H1 (cell line): ENCODE results near the gene RPS3.

Source experiments
- CTCF ChIP-seq, 3 experiments: IDR thresholded peaks; 1 replicate in 2 of 3; 2 replicates in 1 of 3; pipeline versions ENCODE4 v1.5.1 to v1.6.1; 2011; ENCODE audit warnings: low read length in 3 of 3, mild to moderate bottlenecking in 3 of 3, inconsistent platforms in 2 of 3, low read depth in 1 of 3, moderate library complexity in 1 of 3; ENCODE audit not compliant: insufficient read depth in 1 of 3; ENCODE audit errors: control extremely low read depth in 1 of 3
- HDAC2 ChIP-seq, 2 experiments: fragments of 300-600 bp in 1 of 2; sonication (generic) in 1 of 2; IDR thresholded peaks; 2 replicates each; pipeline ENCODE4 v1.6.1; 2011 to 2012; ENCODE audit warnings: low read depth in 2 of 2, low read length in 2 of 2, mild to moderate bottlenecking in 2 of 2, moderate library complexity in 2 of 2, borderline replicate concordance in 1 of 2, inconsistent platforms in 1 of 2
- MAFK ChIP-seq: IDR thresholded peaks from 2 replicates; pipeline ENCODE4 v1.6.1; 2012; ENCODE audit warnings: low read depth, mild to moderate bottlenecking, improper control_type of control experiment, low read length
- NRF1 ChIP-seq: IDR thresholded peaks from 2 replicates; pipeline ENCODE4 v1.6.1; 2011; ENCODE audit warnings: mild to moderate bottlenecking, low read depth, low read length, improper control_type of control experiment
- SIN3A ChIP-seq, 2 experiments: IDR thresholded peaks in 1 of 2; conservative IDR thresholded peaks in 1 of 2; 2 replicates each; pipeline ENCODE4 v1.6.1; 2011 to 2012; ENCODE audit warnings: low read length in 2 of 2, improper control_type of control experiment in 1 of 2, low read depth in 1 of 2, mild to moderate bottlenecking in 1 of 2
- TAF1 ChIP-seq: IDR thresholded peaks from 2 replicates; pipeline ENCODE4 v1.6.1; 2011; ENCODE audit warnings: mild to moderate bottlenecking, low read depth, low read length

GRCh38 chr11:75433443-75433842, 34.1 kb downstream of the RPS3 start:
- TF ChIP-seq MAFK (no peak), CTCF (IDR thresholded peaks at IDR 0.05; ENCODE audit: control extremely low read depth in 1 of 3, insufficient read depth in 1 of 3, low read depth in 1 of 3, low read length in 3 of 3) (no peak), HDAC2 (IDR thresholded peaks at IDR 0.05; ENCODE audit: borderline replicate concordance in 1 of 2, low read depth in 2 of 2, low read length in 2 of 2) (no peak), SIN3A (conservative IDR thresholded peaks at IDR 0.05 in 1 of 2, IDR thresholded peaks at IDR 0.05 in 1 of 2; ENCODE audit: low read depth in 1 of 2, low read length in 2 of 2) (no peak), TAF1 (no peak), NRF1 (no peak)
